Keratinocyte (primary cell): ENCODE measurements around the gene CHL1.

ENCODE experiments used
- EZH2 ChIP-seq: IDR thresholded peaks from one replicate; pipeline ENCODE4 v1.6.1; 2012; ENCODE audit warnings: inconsistent platforms, mild to moderate bottlenecking, low read length, moderate library complexity
- TF ChIP-seq, protein P1 (sequence below), 3 experiments: IDR thresholded peaks in 1 of 3; conservative IDR thresholded peaks in 1 of 3; optimal IDR thresholded peaks in 1 of 3; 2 replicates in 2 of 3; 3 replicates in 1 of 3; pipeline versions ENCODE3 to v1.5.1; 2011; ENCODE audit warnings: low read length in 3 of 3, mild to moderate bottlenecking in 3 of 3, moderate library complexity in 2 of 3, control low read depth in 1 of 3, inconsistent platforms in 1 of 3; ENCODE audit not compliant: insufficient read depth in 2 of 3; ENCODE audit errors: extremely low read depth in 1 of 3

DNA sequence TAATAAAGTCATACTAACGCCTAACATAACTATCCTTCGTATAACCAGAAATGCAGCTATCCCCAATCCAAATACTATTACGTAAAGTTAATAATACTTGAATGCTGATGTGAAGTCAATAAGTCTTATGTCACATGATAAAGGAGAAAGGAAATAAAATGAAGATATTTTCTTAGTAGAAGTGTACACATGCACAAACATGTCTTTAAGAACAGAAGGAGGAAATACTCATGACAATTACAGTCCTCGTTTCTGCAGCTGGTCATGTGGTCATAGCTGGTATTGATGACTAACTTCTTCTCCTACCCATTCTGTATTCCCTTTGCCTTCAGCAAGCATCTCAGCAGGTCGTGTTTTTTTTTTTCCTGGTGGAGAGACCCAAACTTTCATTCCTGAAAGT is 244.3 kb downstream of the CHL1 start:
- TF ChIP-seq, protein P1, sequence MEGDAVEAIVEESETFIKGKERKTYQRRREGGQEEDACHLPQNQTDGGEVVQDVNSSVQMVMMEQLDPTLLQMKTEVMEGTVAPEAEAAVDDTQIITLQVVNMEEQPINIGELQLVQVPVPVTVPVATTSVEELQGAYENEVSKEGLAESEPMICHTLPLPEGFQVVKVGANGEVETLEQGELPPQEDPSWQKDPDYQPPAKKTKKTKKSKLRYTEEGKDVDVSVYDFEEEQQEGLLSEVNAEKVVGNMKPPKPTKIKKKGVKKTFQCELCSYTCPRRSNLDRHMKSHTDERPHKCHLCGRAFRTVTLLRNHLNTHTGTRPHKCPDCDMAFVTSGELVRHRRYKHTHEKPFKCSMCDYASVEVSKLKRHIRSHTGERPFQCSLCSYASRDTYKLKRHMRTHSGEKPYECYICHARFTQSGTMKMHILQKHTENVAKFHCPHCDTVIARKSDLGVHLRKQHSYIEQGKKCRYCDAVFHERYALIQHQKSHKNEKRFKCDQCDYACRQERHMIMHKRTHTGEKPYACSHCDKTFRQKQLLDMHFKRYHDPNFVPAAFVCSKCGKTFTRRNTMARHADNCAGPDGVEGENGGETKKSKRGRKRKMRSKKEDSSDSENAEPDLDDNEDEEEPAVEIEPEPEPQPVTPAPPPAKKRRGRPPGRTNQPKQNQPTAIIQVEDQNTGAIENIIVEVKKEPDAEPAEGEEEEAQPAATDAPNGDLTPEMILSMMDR (optimal IDR thresholded peaks at IDR 0.05 in 1 of 3, IDR thresholded peaks at IDR 0.05 in 1 of 3, conservative IDR thresholded peaks at IDR 0.05 in 1 of 3; ENCODE audit: extremely low read depth in 1 of 3, insufficient read depth in 2 of 3, low read length in 3 of 3) = no peak
- no peak for TF ChIP-seq EZH2
